ENCODE results near the gene PGM1.

PGM1 gene

DNA sequence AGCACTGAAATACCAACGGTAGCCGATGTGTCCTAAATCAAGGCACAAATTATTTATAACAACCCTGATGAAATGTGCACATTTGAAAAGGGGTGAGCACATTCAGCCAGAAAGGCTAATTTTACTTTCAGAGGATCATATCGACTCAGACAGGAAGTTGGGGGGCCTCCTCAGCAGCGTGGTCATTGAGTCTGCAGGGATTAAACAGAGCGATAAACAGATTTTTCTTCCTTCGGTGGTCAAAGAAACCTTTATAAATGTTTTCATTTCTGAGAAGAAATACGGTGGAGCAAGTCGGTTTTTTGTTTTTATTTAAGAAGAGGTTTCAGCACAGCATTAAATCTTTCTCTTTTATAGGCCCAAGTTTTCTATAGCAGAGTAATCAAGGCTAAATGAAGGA, 45.7 kb downstream of the PGM1 start:
- Histone ChIP-seq H3K4me1 (ENCODE audit: control insufficient read depth, insufficient read depth, low read length, poor library complexity, severe bottlenecking) (no peaks in the 10 kb centered on the region), H3K27me3 (replicated peaks; ENCODE audit: control insufficient read depth, insufficient read depth, low read length, poor library complexity, severe bottlenecking) (no peaks in the 10 kb centered on the region), H3K36me3 (ENCODE audit: control insufficient read depth, insufficient read depth, low read length) (peaks cover 27% of the 10 kb centered on the region), H3K4me3 (ENCODE audit: insufficient read depth, low read depth, low read length, poor library complexity, severe bottlenecking) (no peak overlapping the region), H3K27ac (ENCODE audit: insufficient read depth, low read length, poor library complexity, severe bottlenecking) (no peak overlapping the region), H3K9me3 (ENCODE audit: control insufficient read depth, low read length) (no peaks in the 10 kb centered on the region)
- DNase-seq: no peak

DNA sequence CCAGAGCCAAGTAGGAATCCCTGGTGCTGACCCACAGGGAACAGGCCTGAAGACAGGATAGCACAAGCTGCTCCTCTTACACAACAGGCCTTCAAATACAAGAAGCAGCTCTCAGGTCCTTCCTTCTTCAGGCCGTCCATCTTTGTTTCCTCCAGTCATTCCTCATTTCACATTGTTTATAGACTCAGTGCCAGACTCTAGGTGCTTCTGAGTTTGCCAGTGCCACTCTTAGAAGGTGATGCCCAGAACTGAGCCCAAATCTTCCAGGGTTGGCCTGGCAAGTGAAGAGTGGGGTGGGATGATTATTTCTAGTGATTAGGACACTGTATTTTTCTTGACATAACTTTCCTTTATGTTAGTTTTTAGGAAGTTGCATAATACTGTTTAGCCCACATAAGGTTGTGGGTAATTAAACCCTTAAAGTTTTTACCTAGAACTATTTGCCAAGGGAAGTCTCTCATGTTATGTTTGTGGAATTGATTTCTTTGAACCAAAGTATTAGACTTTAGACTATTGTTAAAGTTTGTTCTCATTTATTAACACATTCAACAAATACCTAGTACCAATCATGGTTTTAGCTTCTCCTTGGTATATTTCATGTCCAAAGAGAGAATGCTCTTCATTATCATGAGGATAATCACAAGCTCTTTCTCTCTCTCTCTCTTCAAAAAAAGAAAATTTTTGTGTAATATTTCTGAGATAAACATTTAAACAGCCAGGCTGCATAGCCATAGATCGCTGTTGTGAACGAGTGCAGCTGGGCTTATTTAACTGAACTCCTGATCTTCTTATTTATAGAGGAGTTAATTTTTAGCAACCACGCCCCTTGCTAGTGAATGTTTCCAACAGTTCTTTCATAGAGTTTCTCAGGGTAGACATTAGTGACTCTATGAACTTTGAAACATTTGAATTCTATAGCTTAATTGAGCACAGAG, 47.7 kb downstream of the PGM1 start:
- H3K9me3 ChIP-seq (ENCODE audit: control insufficient read depth, low read length): no peaks in the 10 kb centered on the region
- H3K27ac ChIP-seq (ENCODE audit: insufficient read depth, low read length, poor library complexity, severe bottlenecking): no peak overlapping the region
- H3K4me1 ChIP-seq (ENCODE audit: control insufficient read depth, insufficient read depth, low read length, poor library complexity, severe bottlenecking): no peaks in the 10 kb centered on the region
- no peak for DNase-seq
- H3K36me3 ChIP-seq (ENCODE audit: control insufficient read depth, insufficient read depth, low read length): peaks cover 19% of the 10 kb centered on the region
- H3K4me3 ChIP-seq (ENCODE audit: insufficient read depth, low read depth, low read length, poor library complexity, severe bottlenecking): no peak overlapping the region
- no peaks in the 10 kb centered on the region for H3K27me3 ChIP-seq (replicated peaks; ENCODE audit: control insufficient read depth, insufficient read depth, low read length, poor library complexity, severe bottlenecking)

DNA sequence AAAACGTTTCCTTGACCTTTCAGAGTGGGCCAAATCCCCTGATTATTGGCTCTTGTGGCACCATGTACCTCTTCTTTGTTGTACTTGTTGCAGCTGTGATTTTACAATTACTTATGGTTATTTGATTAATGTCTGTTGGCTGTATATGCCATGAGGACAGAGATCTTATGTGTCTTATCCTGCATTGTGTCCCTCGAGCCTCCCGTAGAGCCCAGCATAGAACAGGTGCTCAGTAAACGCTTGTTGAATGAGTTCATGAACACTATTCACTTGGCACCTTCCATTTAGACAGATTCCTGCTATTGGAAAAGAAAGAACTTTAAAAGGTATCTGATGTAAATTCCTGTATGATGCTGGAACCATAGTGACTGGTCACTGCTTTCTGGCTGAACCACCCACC, 48.4 kb downstream of the PGM1 start:
- Histone ChIP-seq H3K27ac (ENCODE audit: insufficient read depth, low read length, poor library complexity, severe bottlenecking) (no peak overlapping the region), H3K4me3 (ENCODE audit: insufficient read depth, low read depth, low read length, poor library complexity, severe bottlenecking) (no peak overlapping the region), H3K4me1 (ENCODE audit: control insufficient read depth, insufficient read depth, low read length, poor library complexity, severe bottlenecking) (no peaks in the 10 kb centered on the region), H3K36me3 (ENCODE audit: control insufficient read depth, insufficient read depth, low read length) (peaks cover 13% of the 10 kb centered on the region), H3K27me3 (replicated peaks; ENCODE audit: control insufficient read depth, insufficient read depth, low read length, poor library complexity, severe bottlenecking) (no peaks in the 10 kb centered on the region), H3K9me3 (ENCODE audit: control insufficient read depth, low read length) (no peaks in the 10 kb centered on the region)
- DNase-seq: no peak

DNA sequence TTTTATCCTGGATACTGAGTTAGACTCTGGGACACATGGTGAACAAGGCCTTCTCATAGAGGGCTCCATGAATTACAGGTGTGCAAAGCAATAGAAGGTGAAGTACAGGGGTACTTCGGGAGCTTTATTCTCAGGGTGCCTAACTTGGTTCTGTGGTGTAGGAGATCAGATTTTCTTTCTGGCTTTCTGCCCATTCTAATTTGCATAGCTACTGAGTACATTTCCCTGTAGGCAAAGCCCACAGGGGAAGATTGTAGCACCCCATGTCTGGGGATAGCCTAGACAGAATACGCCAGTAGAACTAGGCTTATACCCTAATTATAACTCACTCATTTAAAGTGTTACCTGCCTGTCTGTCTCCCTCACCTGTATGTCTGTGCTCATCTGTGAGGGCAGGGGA, 49.7 kb downstream of the PGM1 start:
- Histone ChIP-seq H3K27ac (ENCODE audit: insufficient read depth, low read length, poor library complexity, severe bottlenecking) (no peak overlapping the region), H3K4me1 (ENCODE audit: control insufficient read depth, insufficient read depth, low read length, poor library complexity, severe bottlenecking) (no peaks in the 10 kb centered on the region), H3K27me3 (replicated peaks; ENCODE audit: control insufficient read depth, insufficient read depth, low read length, poor library complexity, severe bottlenecking) (no peaks in the 10 kb centered on the region), H3K4me3 (ENCODE audit: insufficient read depth, low read depth, low read length, poor library complexity, severe bottlenecking) (no peak overlapping the region), H3K36me3 (ENCODE audit: control insufficient read depth, insufficient read depth, low read length) (peaks cover 6% of the 10 kb centered on the region), H3K9me3 (ENCODE audit: control insufficient read depth, low read length) (no peaks in the 10 kb centered on the region)
- DNase-seq: no peak

DNA sequence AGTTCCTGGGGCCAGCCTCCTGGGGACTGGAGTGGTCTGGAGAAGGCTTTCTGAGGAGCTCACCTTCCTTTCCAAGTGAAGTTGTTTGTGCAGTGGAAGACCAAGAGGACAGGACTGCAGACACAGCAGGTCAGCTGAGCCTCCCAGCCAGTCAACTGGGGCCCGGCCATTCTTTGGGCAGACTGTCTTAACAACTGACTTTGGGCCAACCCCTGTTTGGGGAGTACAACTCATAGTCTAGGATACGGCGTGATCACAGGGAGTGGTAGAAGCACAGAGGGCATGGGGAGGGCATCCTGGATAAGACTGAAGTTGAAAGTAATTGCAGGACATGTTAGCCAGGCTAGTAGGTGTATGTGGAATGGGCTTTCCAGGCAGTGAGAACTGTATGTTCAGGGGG, 50.3 kb downstream of the PGM1 start:
- H3K27ac ChIP-seq (ENCODE audit: insufficient read depth, low read length, poor library complexity, severe bottlenecking): no peak overlapping the region
- DNase-seq: no peak
- H3K4me3 ChIP-seq (ENCODE audit: insufficient read depth, low read depth, low read length, poor library complexity, severe bottlenecking): no peak overlapping the region
- no peaks in the 10 kb centered on the region for H3K4me1 ChIP-seq (ENCODE audit: control insufficient read depth, insufficient read depth, low read length, poor library complexity, severe bottlenecking)
- peaks cover 6% of the 10 kb centered on the region for H3K36me3 ChIP-seq (ENCODE audit: control insufficient read depth, insufficient read depth, low read length)
- H3K9me3 ChIP-seq (ENCODE audit: control insufficient read depth, low read length): no peaks in the 10 kb centered on the region
- H3K27me3 ChIP-seq (replicated peaks; ENCODE audit: control insufficient read depth, insufficient read depth, low read length, poor library complexity, severe bottlenecking): no peaks in the 10 kb centered on the region

DNA sequence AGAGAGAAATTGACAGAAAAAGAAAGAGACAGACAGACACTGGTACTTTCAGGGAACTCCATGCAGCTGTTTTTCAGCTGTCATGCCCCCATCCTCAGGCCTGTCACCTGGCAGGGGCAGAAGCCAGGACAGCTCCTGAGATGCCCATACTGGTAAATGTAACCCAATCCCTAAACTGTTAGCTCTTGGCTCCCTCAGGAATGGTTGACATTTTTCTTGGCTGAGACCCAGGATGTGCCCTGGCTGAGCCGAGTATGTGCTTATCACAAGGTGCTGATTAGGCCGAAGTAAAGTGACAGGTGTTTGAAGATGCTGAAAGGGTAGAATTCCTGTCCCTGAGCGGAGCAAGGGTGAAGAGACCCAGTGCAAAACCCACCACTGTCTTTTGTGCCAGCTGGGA, 50.7 kb downstream of the PGM1 start:
- no peak for DNase-seq

DNA sequence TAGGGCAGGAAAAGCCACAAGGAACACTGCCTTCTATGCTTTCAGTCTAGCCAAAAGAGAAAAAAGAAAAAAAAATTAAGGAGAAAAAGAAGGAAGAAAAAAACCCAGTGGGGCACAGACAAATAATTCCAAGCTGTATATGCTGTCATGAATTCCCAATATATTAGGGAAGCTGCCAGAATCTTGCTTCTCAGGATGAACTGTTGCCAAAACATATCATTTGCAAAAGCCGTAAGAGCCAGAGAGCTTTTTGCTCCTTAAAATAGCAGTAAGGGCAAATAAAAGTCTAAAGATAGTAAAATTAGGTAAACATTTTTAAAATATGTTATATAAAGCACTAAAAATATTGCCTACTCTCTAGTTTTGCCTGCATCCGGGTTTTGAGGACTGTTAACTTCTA, 52.1 kb downstream of the PGM1 start:
- Histone ChIP-seq H3K27me3 (replicated peaks; ENCODE audit: control insufficient read depth, insufficient read depth, low read length, poor library complexity, severe bottlenecking) (no peaks in the 10 kb centered on the region), H3K4me3 (ENCODE audit: insufficient read depth, low read depth, low read length, poor library complexity, severe bottlenecking) (no peak overlapping the region), H3K27ac (ENCODE audit: insufficient read depth, low read length, poor library complexity, severe bottlenecking) (no peak overlapping the region), H3K4me1 (ENCODE audit: control insufficient read depth, insufficient read depth, low read length, poor library complexity, severe bottlenecking) (no peaks in the 10 kb centered on the region), H3K9me3 (ENCODE audit: control insufficient read depth, low read length) (no peaks in the 10 kb centered on the region), H3K36me3 (ENCODE audit: control insufficient read depth, insufficient read depth, low read length) (peaks cover 6% of the 10 kb centered on the region)
- DNase-seq: no peak

More for the DNA sequence above, 50.7 kb downstream of the PGM1 start:
- Histone ChIP-seq H3K4me3 (ENCODE audit: insufficient read depth, low read depth, low read length, poor library complexity, severe bottlenecking) (no peak overlapping the region), H3K4me1 (ENCODE audit: control insufficient read depth, insufficient read depth, low read length, poor library complexity, severe bottlenecking) (no peaks in the 10 kb centered on the region), H3K36me3 (ENCODE audit: control insufficient read depth, insufficient read depth, low read length) (peaks cover 6% of the 10 kb centered on the region), H3K27me3 (replicated peaks; ENCODE audit: control insufficient read depth, insufficient read depth, low read length, poor library complexity, severe bottlenecking) (no peaks in the 10 kb centered on the region), H3K9me3 (ENCODE audit: control insufficient read depth, low read length) (no peaks in the 10 kb centered on the region), H3K27ac (ENCODE audit: insufficient read depth, low read length, poor library complexity, severe bottlenecking) (no peak overlapping the region)

DNA sequence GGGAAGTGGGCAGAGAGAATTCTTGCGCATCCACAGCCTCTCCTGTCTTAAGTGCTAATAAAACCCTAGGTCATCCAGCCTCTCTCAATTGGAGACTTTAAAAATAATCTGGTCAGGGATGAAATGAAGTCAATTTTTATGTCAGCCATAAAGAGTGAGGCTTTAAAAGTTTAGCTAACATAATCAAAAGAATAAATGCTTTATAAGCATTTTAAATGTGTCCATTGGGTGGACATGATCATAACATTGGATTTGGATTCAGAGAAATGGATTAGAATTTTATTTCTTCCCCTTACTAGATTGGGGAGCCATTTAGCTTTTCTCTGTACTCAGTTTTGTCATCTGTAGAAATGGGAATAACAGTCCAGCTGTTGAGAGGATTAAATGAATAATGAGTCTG, 55.5 kb downstream of the PGM1 start:
- no peak for DNase-seq
- no peak overlapping the region for H3K4me3 ChIP-seq (ENCODE audit: insufficient read depth, low read depth, low read length, poor library complexity, severe bottlenecking)
- H3K27me3 ChIP-seq (replicated peaks; ENCODE audit: control insufficient read depth, insufficient read depth, low read length, poor library complexity, severe bottlenecking): no peaks in the 10 kb centered on the region
- peaks cover 24% of the 10 kb centered on the region for H3K4me1 ChIP-seq (ENCODE audit: control insufficient read depth, insufficient read depth, low read length, poor library complexity, severe bottlenecking)
- H3K9me3 ChIP-seq (ENCODE audit: control insufficient read depth, low read length): no peaks in the 10 kb centered on the region
- H3K27ac ChIP-seq (ENCODE audit: insufficient read depth, low read length, poor library complexity, severe bottlenecking): no peak overlapping the region
- no peaks in the 10 kb centered on the region for H3K36me3 ChIP-seq (ENCODE audit: control insufficient read depth, insufficient read depth, low read length)

DNA sequence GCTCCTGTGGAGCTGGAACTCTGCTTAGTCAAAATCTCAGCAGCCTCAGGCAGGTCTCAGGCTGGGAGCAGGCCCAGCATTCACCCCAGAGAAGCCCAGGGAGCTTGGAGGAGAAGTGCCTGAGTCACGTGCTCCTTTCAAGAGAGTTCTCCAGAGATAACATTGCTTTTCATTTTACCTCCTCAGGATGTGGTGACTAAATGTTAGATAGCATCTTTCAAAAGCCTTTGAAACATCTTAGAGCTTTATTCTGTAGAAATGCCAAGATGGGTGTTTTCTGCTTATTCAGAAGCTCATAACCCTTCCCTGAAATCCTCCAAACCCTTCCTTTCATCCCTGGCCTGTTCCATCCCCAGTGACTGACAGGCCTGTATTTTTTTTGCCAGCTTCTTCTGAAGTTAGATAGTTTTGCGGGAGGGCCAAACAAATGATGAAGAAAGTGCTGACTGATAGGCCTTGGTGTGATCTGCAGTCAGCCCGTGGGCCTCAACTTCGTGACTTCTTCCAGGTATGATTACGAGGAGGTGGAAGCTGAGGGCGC, 58.0 kb downstream of the PGM1 start:
- Histone ChIP-seq H3K27ac (ENCODE audit: insufficient read depth, low read length, poor library complexity, severe bottlenecking) (peak overlapping the region; percentile 38), H3K9me3 (ENCODE audit: control insufficient read depth, low read length) (no peaks in the 10 kb centered on the region), H3K36me3 (ENCODE audit: control insufficient read depth, insufficient read depth, low read length) (peaks cover 5% of the 10 kb centered on the region), H3K4me3 (ENCODE audit: insufficient read depth, low read depth, low read length, poor library complexity, severe bottlenecking) (no peak overlapping the region), H3K27me3 (replicated peaks; ENCODE audit: control insufficient read depth, insufficient read depth, low read length, poor library complexity, severe bottlenecking) (no peaks in the 10 kb centered on the region), H3K4me1 (ENCODE audit: control insufficient read depth, insufficient read depth, low read length, poor library complexity, severe bottlenecking) (peaks cover 24% of the 10 kb centered on the region)
- DNase-seq: peak in 2 of 3 donors; percentile 8 to 10

DNA sequence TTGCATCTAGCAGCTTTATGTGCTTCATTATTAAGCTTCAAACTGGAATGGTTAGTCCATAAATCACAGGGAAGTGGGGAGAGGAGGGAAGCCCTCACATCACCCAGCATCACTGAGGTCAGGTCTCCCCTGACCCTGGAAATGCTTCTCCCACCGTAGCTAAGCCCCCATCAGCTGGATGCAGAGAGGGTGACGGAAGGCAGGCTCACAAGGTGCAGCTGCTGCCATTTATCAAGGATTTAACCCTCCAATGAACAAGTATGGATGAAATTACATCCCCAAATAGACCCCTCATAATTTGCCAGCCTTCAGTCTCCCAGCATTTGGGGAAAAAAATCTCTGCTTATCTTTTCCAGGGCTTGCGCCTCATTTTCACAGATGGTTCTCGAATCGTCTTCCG, 60.8 kb downstream of the PGM1 start:
- Histone ChIP-seq H3K27ac (ENCODE audit: insufficient read depth, low read length, poor library complexity, severe bottlenecking) (no peak overlapping the region), H3K9me3 (ENCODE audit: control insufficient read depth, low read length) (no peaks in the 10 kb centered on the region), H3K4me3 (ENCODE audit: insufficient read depth, low read depth, low read length, poor library complexity, severe bottlenecking) (no peak overlapping the region), H3K4me1 (ENCODE audit: control insufficient read depth, insufficient read depth, low read length, poor library complexity, severe bottlenecking) (peaks cover 24% of the 10 kb centered on the region), H3K27me3 (replicated peaks; ENCODE audit: control insufficient read depth, insufficient read depth, low read length, poor library complexity, severe bottlenecking) (no peaks in the 10 kb centered on the region), H3K36me3 (ENCODE audit: control insufficient read depth, insufficient read depth, low read length) (peaks cover 5% of the 10 kb centered on the region)
- no peak for DNase-seq

Data from effector memory CD4-positive, alpha-beta T cell (primary cell).